ENCODE data around the gene MICB.
A peak's percentile ranks its signal among the peaks of the same experiment; 100 is the strongest.
"Not testable (repeated sequence)": the region's sequence is repeated elsewhere in the genome, so short reads cannot be mapped to it uniquely, and the experiment has no call there.

MICB gene

GRCh38 chr6:31541658-31542521, 43.9 kb downstream of the MICB start, which contains the start of gene DDX39B:
TSS of gene DDX39B (minus strand) at chr6:31542003. CDS start at chr6:31540532, 1,471 bp downstream.
- peak; percentile 96 to 98 for DNase-seq

- DNase-seq: no peak
Observed at GRCh38 chr6:31543639-31544038, 45.7 kb downstream of the MICB start.

GRCh38 chr6:31544676-31545075, 46.7 kb downstream of the MICB start:
- no peak for DNase-seq

- no peak for DNase-seq
Observed at GRCh38 chr6:31545291-31545690, 47.3 kb downstream of the MICB start.

GRCh38 chr6:31546339-31546957, 48.5 kb downstream of the MICB start, which contains the start of gene ATP6V1G2:
TSS of gene ATP6V1G2 (minus strand) at chr6:31546608. CDS start at chr6:31546559, 49 bp downstream.
- DNase-seq: peak; percentile 93

GRCh38 chr6:31546958-31547726, 49.2 kb downstream of the MICB start, which contains the start of gene NFKBIL1:
TSS of gene NFKBIL1 (plus strand) at chr6:31547608. CDS start at chr6:31547695, 87 bp downstream.
- peak; percentile 94 to 96 for DNase-seq

GRCh38 chr6:31547727-31548543, 50.0 kb downstream of the MICB start:
- DNase-seq: no peak

GRCh38 chr6:31548544-31548873, 50.6 kb downstream of the MICB start:
- DNase-seq: no peak

- not testable (repeated sequence) for DNase-seq
Observed at GRCh38 chr6:31551371-31551770, 53.4 kb downstream of the MICB start.

GRCh38 chr6:31556307-31556706, 58.4 kb downstream of the MICB start:
- no peak for DNase-seq

- DNase-seq: no peak
Observed at GRCh38 chr6:31557443-31558317, 59.7 kb downstream of the MICB start.

GRCh38 chr6:31558318-31558625, 60.3 kb downstream of the MICB start:
- no peak for DNase-seq

GRCh38 chr6:31558631-31559500, 60.9 kb downstream of the MICB start:
- no peak for DNase-seq

- DNase-seq: no peak
Observed at GRCh38 chr6:31559606-31559957, 61.6 kb downstream of the MICB start.

GRCh38 chr6:31559958-31560696, 62.2 kb downstream of the MICB start:
- no peak for DNase-seq

- no peak for DNase-seq
Observed at GRCh38 chr6:31560697-31561058, 62.7 kb downstream of the MICB start.
